ENCODE results near the gene ARHGEF28. TPM values are rescaled to one million over a fixed set of nuclear protein-coding genes. Genes with fewer than 3 reads are reported as not detected.

ARHGEF28 gene
- total RNA-seq, 4 donors from 2014 or later: 30.9 to 54.7 (median 36.2) TPM

GRCh38 chr5:73770172-73771025 lies 144.4 kb downstream of the ARHGEF28 start:
- intact Hi-C loops (cut with DNase I; ENCODE audit: low total_unique reads): no loop called here
- 63 to 70% methylated on average over 6 of the region's 6 CpGs for WGBS, 2 donors
- DNase-seq (ENCODE audit: low spot score in 2 of 2): no peak

GRCh38 chr5:73774924-73775323 lies 148.9 kb downstream of the ARHGEF28 start:
- WGBS, 2 donors: 75 to 79% methylated on average over 3 of the region's 3 CpGs
- intact Hi-C loops (cut with DNase I; ENCODE audit: low total_unique reads): no loop called here
- no peak for DNase-seq (ENCODE audit: low spot score in 2 of 2)
- H3K4me3 ChIP-seq (ENCODE audit: low read depth, poor library complexity, severe bottlenecking): no peak overlapping the region
- TF ChIP-seq CTCF (IDR thresholded peaks at IDR 0.05) (no peak), POLR2A (IDR thresholded peaks at IDR 0.05) (no peak)

More at GRCh38 chr5:73770172-73771025, 144.4 kb downstream of the ARHGEF28 start:
- TF ChIP-seq POLR2A (IDR thresholded peaks at IDR 0.05) (no peak), CTCF (IDR thresholded peaks at IDR 0.05) (no peak)
- H3K4me3 ChIP-seq (ENCODE audit: low read depth, poor library complexity, severe bottlenecking): no peak overlapping the region

- TF ChIP-seq CTCF (IDR thresholded peaks at IDR 0.05): no peak
- TF ChIP-seq POLR2A (IDR thresholded peaks at IDR 0.05): no peak
- WGBS, 2 donors: 76 to 89% methylated on average over 5 of the region's 5 CpGs
- intact Hi-C loops (cut with DNase I; ENCODE audit: low total_unique reads): no loop called here
- no peak for DNase-seq (ENCODE audit: low spot score in 2 of 2)
- no peak overlapping the region for H3K4me3 ChIP-seq (ENCODE audit: low read depth, poor library complexity, severe bottlenecking)
These were observed 150.4 kb downstream of the ARHGEF28 start for GRCh38 chr5:73776405-73776804.

GRCh38 chr5:73777192-73777591 lies 151.2 kb downstream of the ARHGEF28 start:
- H3K4me3 ChIP-seq (ENCODE audit: low read depth, poor library complexity, severe bottlenecking): no peak overlapping the region
- TF ChIP-seq POLR2A (IDR thresholded peaks at IDR 0.05): no peak
- TF ChIP-seq CTCF (IDR thresholded peaks at IDR 0.05): no peak
- DNase-seq (ENCODE audit: low spot score in 2 of 2): no peak
- WGBS, 2 donors: 83 to 92% methylated on average over 2 of the region's 2 CpGs
- intact Hi-C loops (cut with DNase I; ENCODE audit: low total_unique reads): no loop called here

GRCh38 chr5:73780302-73781080 lies 154.5 kb downstream of the ARHGEF28 start:
- H3K4me3 ChIP-seq (ENCODE audit: low read depth, poor library complexity, severe bottlenecking): no peak overlapping the region
- intact Hi-C loops (cut with DNase I; ENCODE audit: low total_unique reads): no loop called here
- WGBS, 2 donors: 90 to 91% methylated on average over 11 of the region's 11 CpGs
- no peak for TF ChIP-seq POLR2A (IDR thresholded peaks at IDR 0.05)
- no peak for TF ChIP-seq CTCF (IDR thresholded peaks at IDR 0.05)
- DNase-seq (ENCODE audit: low spot score in 2 of 2): no peak
